ENCODE data around the gene MAGIX. TPM values are rescaled to one million over a fixed set of nuclear protein-coding genes. Genes with fewer than 3 reads are reported as not detected.
A peak's percentile ranks its signal among the peaks of the same experiment; 100 is the strongest.

The MAGIX gene
- polyA plus RNA-seq, 3 donors = 1.1 to 2.0 (median 1.5) TPM

GRCh38 chrX:49187028-49187394, 24.5 kb downstream of the MAGIX start:
- H3K27ac Mint-ChIP-seq = peak overlapping the region in 1 of 7 donors; percentile 37
- no peak overlapping the region for H3K4me2 ChIP-seq (replicated peaks; ENCODE audit: extremely low read depth, low read length, poor library complexity, severe bottlenecking)

GRCh38 chrX:49187526-49187925, 25.0 kb downstream of the MAGIX start:
- DNase-seq = no peak
- Histone ChIP-seq H2AFZ (ENCODE audit: insufficient read depth, low read depth, low read length, poor library complexity, severe bottlenecking) (no peak overlapping the region), H3K27me3 (ENCODE audit: control insufficient read depth in 2 of 2, insufficient read depth in 2 of 2, low read length in 2 of 2) (no peaks in the 10 kb centered on the region), H3K9ac (ENCODE audit: insufficient read depth, low read length, poor library complexity, severe bottlenecking) (no peak overlapping the region), H3K4me2 (replicated peaks; ENCODE audit: extremely low read depth, low read length, poor library complexity, severe bottlenecking) (no peak overlapping the region), H4K20me1 (ENCODE audit: insufficient read depth, low read length) (peaks cover 8% of the 10 kb centered on the region), H3K36me3 (replicated peaks in 1 of 2; ENCODE audit: control insufficient read depth in 1 of 2, insufficient read depth in 2 of 2, low read length in 2 of 2) (peaks cover 3 to 12% of the 10 kb centered on the region in 2 donors), H3K79me2 (ENCODE audit: insufficient read depth, low read length) (peaks cover 13% of the 10 kb centered on the region), H3K4me1 (ENCODE audit: control insufficient read depth in 1 of 2, insufficient read depth in 2 of 2, low read length in 2 of 2) (peaks cover 25 to 60% of the 10 kb centered on the region in 2 donors), H3K27ac (ENCODE audit: low read depth in 1 of 2, low read length in 2 of 2) (no peak overlapping the region), H3K9me3 (replicated peaks in 1 of 2; ENCODE audit: control insufficient read depth in 1 of 2, insufficient read depth in 1 of 2, low read length in 2 of 2) (no peaks in the 10 kb centered on the region), H3K4me3 (replicated peaks in 1 of 3; ENCODE audit: low read depth in 2 of 3, low read length in 3 of 3) (no peak overlapping the region)
- Mint-ChIP-seq H3K4me3 (peak overlapping the region in 1 of 2 donors; percentile 31), H3K4me1 (peaks cover 52% of the 10 kb centered on the region), H3K27ac (peak overlapping the region in 1 of 7 donors; percentile 54), H3K27me3 (ENCODE audit: low read depth in 3 of 3) (peaks cover 0 to 10% (median 0%) of the 10 kb centered on the region in 3 donors), H3K9me3 (peaks cover 0 to 19% (median 6%) of the 10 kb centered on the region in 7 donors), H3K36me3 (peaks cover 7 to 13% of the 10 kb centered on the region in 2 donors)
- no peak for TF ChIP-seq CTCF (IDR thresholded peaks at IDR 0.05)
- 100% methylated on average over 1 of the region's 10 CpGs for WGBS (ENCODE audit: insufficient coverage)
- intact Hi-C loops (cut with micrococcal nuclease) = no loop called here

More at GRCh38 chrX:49187028-49187394, 24.5 kb downstream of the MAGIX start:
- peaks cover 6 to 17% of the 10 kb centered on the region in 2 donors for H3K36me3 ChIP-seq (replicated peaks in 1 of 2; ENCODE audit: control insufficient read depth in 1 of 2, insufficient read depth in 2 of 2, low read length in 2 of 2)
- peaks cover 25 to 54% of the 10 kb centered on the region in 2 donors for H3K4me1 ChIP-seq (ENCODE audit: control insufficient read depth in 1 of 2, insufficient read depth in 2 of 2, low read length in 2 of 2)
- peaks cover 0 to 10% (median 0%) of the 10 kb centered on the region in 3 donors for H3K27me3 Mint-ChIP-seq (ENCODE audit: low read depth in 3 of 3)
- no peak overlapping the region for H3K27ac ChIP-seq (ENCODE audit: low read depth in 1 of 2, low read length in 2 of 2)
- peaks cover 13% of the 10 kb centered on the region for H3K79me2 ChIP-seq (ENCODE audit: insufficient read depth, low read length)
- no peak for DNase-seq
- H3K27me3 ChIP-seq (ENCODE audit: control insufficient read depth in 2 of 2, insufficient read depth in 2 of 2, low read length in 2 of 2) = no peaks in the 10 kb centered on the region
- WGBS (ENCODE audit: insufficient coverage) = no CpG with 5 or more reads among the region's 15 CpGs
- peaks cover 0 to 19% (median 6%) of the 10 kb centered on the region in 7 donors for H3K9me3 Mint-ChIP-seq
- peaks cover 52% of the 10 kb centered on the region for H3K4me1 Mint-ChIP-seq
- intact Hi-C loops (cut with micrococcal nuclease) = no loop called here
- no peak overlapping the region for H3K9ac ChIP-seq (ENCODE audit: insufficient read depth, low read length, poor library complexity, severe bottlenecking)
- no peak overlapping the region for H3K4me3 Mint-ChIP-seq
- peaks cover 8% of the 10 kb centered on the region for H4K20me1 ChIP-seq (ENCODE audit: insufficient read depth, low read length)
- no peak for TF ChIP-seq CTCF (IDR thresholded peaks at IDR 0.05)
- no peak overlapping the region for H2AFZ ChIP-seq (ENCODE audit: insufficient read depth, low read depth, low read length, poor library complexity, severe bottlenecking)
- H3K9me3 ChIP-seq (replicated peaks in 1 of 2; ENCODE audit: control insufficient read depth in 1 of 2, insufficient read depth in 1 of 2, low read length in 2 of 2) = no peaks in the 10 kb centered on the region
- peaks cover 12 to 18% of the 10 kb centered on the region in 2 donors for H3K36me3 Mint-ChIP-seq
- no peak overlapping the region for H3K4me3 ChIP-seq (replicated peaks in 1 of 3; ENCODE audit: low read depth in 2 of 3, low read length in 3 of 3)
